Measurements from ENCODE around the gene SPON2. TPM values are rescaled to one million over a fixed set of nuclear protein-coding genes. Genes with fewer than 3 reads are reported as not detected.
A peak's percentile ranks its signal among the peaks of the same experiment; 100 is the strongest.

The SPON2 gene
- total RNA-seq, 6 donors from 2014 or later, result 23.2 to 81.3 (median 50.8) TPM

- H3K4me1 ChIP-seq, result peaks cover 56 to 78% (median 74%) of the 10 kb centered on the region in 4 donors
- TF ChIP-seq POLR2AphosphoS5 (IDR thresholded peaks at IDR 0.05) (no peak), EP300 (IDR thresholded peaks at IDR 0.05) (no peak), POLR2A (IDR thresholded peaks at IDR 0.05) (no peak), CTCF (IDR thresholded peaks at IDR 0.05) (no peak)
- no peaks in the 10 kb centered on the region for H3K27me3 ChIP-seq
- H3K36me3 ChIP-seq, result no peaks in the 10 kb centered on the region
- H3K27ac ChIP-seq, result peak overlapping the region; percentile 84 to 93 (median 88)
- ATAC-seq (ENCODE audit: low FRiP score in 2 of 2), result no peak
- 85 to 88% methylated on average over 9 to 13 of the region's 13 CpGs for WGBS, 2 donors
- no peak overlapping the region for H3K4me3 ChIP-seq
- peak; percentile 2 to 40 for DNase-seq
- H3K9me3 ChIP-seq, result no peaks in the 10 kb centered on the region
Observed at GRCh38 chr4:1203026-1203616, 30.7 kb upstream of the SPON2 start.

GRCh38 chr4:1202526-1203011, 30.2 kb upstream of the SPON2 start:
- peak; percentile 15 to 79 for DNase-seq
- H3K4me1 ChIP-seq, result peaks cover 51 to 72% (median 69%) of the 10 kb centered on the region in 4 donors

GRCh38 chr4:1201851-1202525, 29.6 kb upstream of the SPON2 start:
- peak overlapping the region; percentile 84 to 93 (median 88) for H3K27ac ChIP-seq
- H3K36me3 ChIP-seq, result peaks cover 0 to 2% (median 0%) of the 10 kb centered on the region in 4 donors
- H3K4me3 ChIP-seq, result peak overlapping the region in 3 of 4 donors; percentile 27 to 43 (median 37)
- ATAC-seq (ENCODE audit: low FRiP score in 2 of 2) (peak; percentile 72 to 80), DNase-seq (peak in 1 of 2 donors; percentile 85)
- no peaks in the 10 kb centered on the region for H3K9me3 ChIP-seq
- peaks cover 51 to 68% (median 68%) of the 10 kb centered on the region in 4 donors for H3K4me1 ChIP-seq
- TF ChIP-seq POLR2A (IDR thresholded peaks at IDR 0.05), result peak in 1 of 4 donors; percentile 44
- no peak for TF ChIP-seq CTCF (IDR thresholded peaks at IDR 0.05)
- TF ChIP-seq EP300 (IDR thresholded peaks at IDR 0.05), result peak in 3 of 4 donors; percentile 70 to 99 (median 99)
- TF ChIP-seq POLR2AphosphoS5 (IDR thresholded peaks at IDR 0.05), result peak; percentile 96 to 99
- 36 to 43% methylated on average over 15 to 26 of the region's 26 CpGs for WGBS, 2 donors
- H3K27me3 ChIP-seq, result no peaks in the 10 kb centered on the region

More at GRCh38 chr4:1202526-1203011, 30.2 kb upstream of the SPON2 start:
- ATAC-seq (ENCODE audit: low FRiP score in 2 of 2), result no peak
- Histone ChIP-seq H3K4me3 (no peak overlapping the region), H3K9me3 (no peaks in the 10 kb centered on the region), H3K36me3 (no peaks in the 10 kb centered on the region), H3K27me3 (no peaks in the 10 kb centered on the region), H3K27ac (peak overlapping the region; percentile 84 to 93 (median 88))
- TF ChIP-seq EP300 (IDR thresholded peaks at IDR 0.05) (no peak), POLR2AphosphoS5 (IDR thresholded peaks at IDR 0.05) (no peak), POLR2A (IDR thresholded peaks at IDR 0.05) (no peak), CTCF (IDR thresholded peaks at IDR 0.05) (no peak)
- 82 to 83% methylated on average over 14 to 19 of the region's 19 CpGs for WGBS, 2 donors

DNA sequence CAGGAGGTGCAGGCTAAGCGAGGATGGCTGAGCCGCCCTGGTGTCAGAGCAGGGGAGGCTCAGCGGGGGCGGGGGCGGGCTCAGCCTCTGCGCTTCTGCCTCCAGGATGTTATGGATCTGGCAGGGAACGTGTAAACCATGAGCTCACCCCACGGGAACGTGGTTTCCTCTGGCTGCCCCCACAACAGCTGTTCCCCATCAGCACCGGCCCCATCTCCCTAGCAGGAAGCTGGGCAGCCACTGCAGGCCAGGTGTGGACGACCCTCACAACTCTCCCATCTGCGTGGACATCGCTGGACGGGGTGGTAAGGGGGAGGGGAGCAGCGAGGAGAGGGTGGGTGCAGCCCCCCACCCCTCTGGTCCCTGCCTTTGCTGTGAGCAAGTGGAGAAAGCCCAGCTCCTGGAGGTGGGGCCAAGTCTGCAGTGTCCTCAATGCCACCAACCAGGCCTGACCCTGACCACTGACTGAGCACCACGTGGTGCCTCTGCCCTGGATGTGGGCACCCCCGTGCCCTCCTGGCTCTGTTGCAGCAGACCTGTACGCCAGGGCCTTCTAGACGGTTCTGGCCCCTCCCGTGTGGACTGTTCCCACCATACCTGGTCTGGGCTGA, 28.1 kb upstream of the SPON2 start:
- Histone ChIP-seq H3K27me3 (no peaks in the 10 kb centered on the region), H3K9me3 (no peaks in the 10 kb centered on the region), H3K27ac (peak overlapping the region; percentile 84 to 93 (median 88)), H3K4me1 (peaks cover 51 to 62% (median 59%) of the 10 kb centered on the region in 4 donors), H3K4me3 (peak overlapping the region in 3 of 4 donors; percentile 27 to 43 (median 37)), H3K36me3 (peaks cover 0 to 7% (median 1%) of the 10 kb centered on the region in 4 donors)
- 25 to 53% methylated on average over 3 to 16 of the region's 20 CpGs for WGBS, 2 donors
- ATAC-seq (ENCODE audit: low FRiP score in 2 of 2) (peak; percentile 44 to 75), DNase-seq (peak; percentile 54 to 86)
- no peak for TF ChIP-seq CTCF (IDR thresholded peaks at IDR 0.05)
- no peak for TF ChIP-seq POLR2A (IDR thresholded peaks at IDR 0.05)
- TF ChIP-seq EP300 (IDR thresholded peaks at IDR 0.05), result peak in 2 of 4 donors; percentile 29 to 79
- peak; percentile 74 to 87 for TF ChIP-seq POLR2AphosphoS5 (IDR thresholded peaks at IDR 0.05)
